Activated CD4-positive, alpha-beta T cell treated with anti-CD3 and anti-CD28 coated beads, Interleukin-10, Interleukin-2, amounts not matched to agents 100 ng/mL and 50 ng/mL, durations not matched to agents 16 hours and 8 hours (primary cell): Measurements from ENCODE around the gene TSHR.

Experiments used
- DNase-seq: peaks from one replicate; pipeline ENCODE4 v3.0.0-alpha.2; 2020

The TSHR gene

GRCh38 chr14:81144824-81145603, 189.6 kb downstream of the TSHR start:
- DNase-seq = no peak

- no peak for DNase-seq
These were observed 191.9 kb downstream of the TSHR start for GRCh38 chr14:81147140-81147897.

GRCh38 chr14:81148635-81149034, 193.2 kb downstream of the TSHR start:
- DNase-seq = no peak

GRCh38 chr14:81153187-81153586, 197.8 kb downstream of the TSHR start:
- peak; percentile 45 for DNase-seq

DNA sequence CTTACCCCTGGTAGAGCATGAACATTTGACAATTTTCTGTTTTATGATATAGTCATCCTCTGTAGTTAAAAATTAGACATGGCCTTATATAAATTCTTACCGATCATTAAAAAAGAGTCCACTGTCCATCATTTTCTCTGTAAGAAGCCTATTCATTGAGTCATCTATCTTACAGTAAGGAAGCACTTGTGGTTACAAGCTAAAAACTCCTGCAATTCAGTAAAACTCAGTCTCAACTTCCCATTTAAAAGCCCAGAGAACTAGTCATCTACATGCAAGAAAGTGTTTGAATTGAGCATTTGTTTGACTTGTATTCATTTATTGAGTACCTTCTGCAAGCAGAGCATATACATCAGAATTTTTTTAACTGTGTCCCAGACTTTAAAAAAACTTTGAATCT, 202.0 kb downstream of the TSHR start:
- no peak for DNase-seq

GRCh38 chr14:81161088-81161487, 205.7 kb downstream of the TSHR start:
- DNase-seq = no peak

DNA sequence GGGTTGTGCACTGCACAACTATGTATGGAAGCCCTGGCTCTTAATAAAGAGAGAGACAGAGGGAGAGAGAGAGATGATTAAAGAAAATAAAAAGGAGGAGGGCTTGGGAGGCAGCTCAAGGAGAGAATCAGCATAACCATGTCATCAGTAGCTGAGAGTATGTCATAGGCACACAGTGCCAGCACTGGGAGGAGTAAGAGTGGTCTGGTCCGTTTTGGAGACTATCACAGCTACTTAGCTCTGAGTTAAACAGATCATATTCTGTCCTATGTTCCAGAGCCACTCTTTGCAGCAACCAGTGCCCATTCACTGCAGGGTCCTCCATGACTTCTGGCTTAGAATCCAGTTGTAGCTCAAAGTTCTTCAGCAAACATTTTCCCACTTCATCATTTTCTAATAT, 206.3 kb downstream of the TSHR start:
- no peak for DNase-seq

DNA sequence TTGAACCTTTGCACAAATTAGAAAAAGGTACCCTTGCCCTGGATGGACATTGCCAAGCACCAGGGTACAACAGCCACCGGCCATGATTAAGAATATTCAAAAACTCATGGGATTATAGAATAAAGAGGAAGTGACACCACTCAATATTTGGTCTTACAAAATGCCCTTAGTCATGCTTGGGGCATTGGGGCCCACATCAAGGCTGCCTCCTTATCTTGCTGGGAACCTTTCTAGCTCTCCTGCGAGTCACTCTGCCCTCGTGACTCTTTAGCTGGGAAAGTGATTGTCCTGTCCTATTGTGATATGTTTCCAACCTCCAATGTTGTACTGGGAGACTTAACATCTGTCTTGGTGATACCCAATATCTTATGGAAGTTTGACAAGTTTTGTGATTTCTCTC, 207.5 kb downstream of the TSHR start:
- DNase-seq = no peak

- peak; percentile 89 for DNase-seq
These were observed 208.8 kb downstream of the TSHR start for GRCh38 chr14:81164167-81164774.

- no peak for DNase-seq
These were observed 209.8 kb downstream of the TSHR start for GRCh38 chr14:81165188-81165587.

GRCh38 chr14:81166121-81166520, 210.7 kb downstream of the TSHR start:
- DNase-seq = no peak

DNA sequence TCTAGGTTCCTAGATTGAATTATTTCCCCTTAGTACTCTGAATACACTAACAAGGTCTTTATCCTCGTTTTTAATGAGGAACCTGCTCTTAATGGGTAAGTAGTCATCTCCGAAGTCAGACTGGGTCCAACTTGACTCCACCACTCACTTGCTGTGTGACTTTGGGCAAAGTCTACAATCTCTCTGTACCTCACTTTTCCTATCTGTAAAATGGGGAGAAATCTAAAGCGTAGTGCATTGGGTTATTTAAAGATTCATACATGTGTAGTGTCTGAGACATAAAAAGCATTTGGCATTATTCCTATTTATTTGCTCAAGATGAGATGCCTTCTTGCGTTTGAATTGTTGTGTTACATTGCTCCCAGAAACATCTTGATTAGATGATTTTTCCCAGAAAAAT, 213.8 kb downstream of the TSHR start:
- DNase-seq = no peak

DNA sequence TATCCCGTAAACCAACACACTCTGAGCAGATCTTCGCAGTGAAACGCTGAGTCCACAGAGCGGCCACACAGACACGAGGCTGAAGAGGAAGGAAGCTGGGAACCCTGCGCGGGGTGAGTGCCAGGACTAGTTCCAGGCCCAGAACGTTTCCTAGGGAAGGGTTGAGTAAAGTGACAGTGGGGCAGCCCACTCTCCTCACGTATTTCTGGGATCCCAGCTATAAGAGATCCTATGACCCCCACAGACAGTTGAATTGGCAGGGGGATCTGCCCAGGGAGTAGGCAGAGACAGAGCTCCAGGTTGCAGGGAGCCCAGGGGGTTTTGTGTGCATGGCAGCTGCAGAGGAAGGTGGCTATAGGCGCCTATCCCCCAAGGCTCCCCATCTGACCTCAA, 214.3 kb downstream of the TSHR start:
- peak; percentile 16 for DNase-seq

DNA sequence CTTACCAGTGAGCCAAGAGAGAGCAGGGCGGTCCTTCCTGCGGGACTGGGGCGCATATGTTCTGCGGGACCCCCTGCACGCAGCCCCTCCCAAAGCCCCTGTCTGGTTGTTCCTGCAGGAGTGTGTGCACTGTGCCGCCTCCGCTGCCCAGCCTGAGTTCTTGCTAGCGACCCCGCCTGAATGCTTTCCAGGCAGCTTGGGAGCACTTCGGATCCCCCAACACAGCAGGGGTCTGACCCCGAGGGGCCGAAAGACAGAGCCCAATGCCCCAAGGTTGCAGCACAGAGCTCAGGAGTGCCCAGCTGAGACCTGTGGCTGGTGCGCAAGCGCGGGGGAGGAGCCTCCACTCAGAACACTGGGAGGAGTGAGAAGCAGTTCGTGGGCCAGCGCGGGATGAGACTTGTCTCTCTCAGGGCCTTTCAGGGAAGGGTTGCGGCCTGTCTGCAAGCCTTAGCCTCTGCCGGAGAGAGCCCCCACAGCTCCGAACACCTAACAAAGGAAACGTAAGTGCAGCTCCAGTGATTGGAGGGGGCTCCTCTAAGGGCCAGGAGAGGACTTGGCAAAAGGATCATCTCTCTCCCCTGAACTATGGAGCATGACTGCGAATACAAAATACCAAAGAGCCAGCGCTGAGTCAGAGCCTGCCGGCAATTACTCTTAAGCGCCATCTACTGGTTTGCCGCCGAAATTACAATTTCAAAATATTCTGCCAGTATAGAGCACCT, 214.8 kb downstream of the TSHR start:
- DNase-seq = peak; percentile 92

- no peak for DNase-seq
These were observed 215.4 kb downstream of the TSHR start for GRCh38 chr14:81170829-81171195.

GRCh38 chr14:81172353-81172752, 216.9 kb downstream of the TSHR start:
- no peak for DNase-seq

- DNase-seq = no peak
These were observed 217.5 kb downstream of the TSHR start for GRCh38 chr14:81172881-81173280.

DNA sequence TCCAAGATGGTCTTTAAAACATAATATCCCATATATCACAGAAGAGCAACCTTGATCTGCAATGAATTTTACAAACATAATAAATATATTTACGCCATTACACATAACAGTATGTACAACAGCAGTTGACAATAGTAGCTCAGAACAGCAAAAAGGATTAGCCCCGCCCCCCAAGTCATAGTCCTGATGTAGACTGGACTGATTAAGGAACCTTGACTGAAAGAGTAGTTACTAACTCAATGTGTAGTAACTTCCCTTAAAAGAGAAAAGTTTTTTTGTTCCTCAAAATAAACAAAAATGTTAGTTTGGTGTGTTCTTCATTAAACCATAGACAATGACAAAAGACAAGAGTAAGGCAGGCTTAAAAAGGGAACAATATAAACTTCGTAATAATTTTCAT, 220.8 kb downstream of the TSHR start:
- no peak for DNase-seq

DNA sequence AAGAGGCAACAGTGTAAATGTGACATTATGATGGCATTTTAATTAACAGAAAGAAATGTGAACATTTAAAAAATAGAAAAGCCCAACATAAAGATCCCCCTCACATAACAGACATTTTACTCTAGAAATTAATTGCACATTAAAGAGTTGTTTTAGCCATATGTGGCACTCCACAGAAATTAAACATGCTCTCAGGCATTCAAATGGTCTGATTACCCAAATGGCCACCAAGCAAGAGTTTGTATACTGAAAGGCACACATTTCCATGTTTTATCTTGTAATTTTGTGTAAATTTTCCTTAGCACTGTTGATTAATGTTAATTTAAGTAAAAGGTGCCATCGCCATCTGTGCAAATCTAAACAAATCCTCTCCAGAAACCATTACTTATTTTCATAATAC, 221.8 kb downstream of the TSHR start:
- no peak for DNase-seq

GRCh38 chr14:81178063-81178462, 222.6 kb downstream of the TSHR start:
- peak; percentile 15 for DNase-seq

DNA sequence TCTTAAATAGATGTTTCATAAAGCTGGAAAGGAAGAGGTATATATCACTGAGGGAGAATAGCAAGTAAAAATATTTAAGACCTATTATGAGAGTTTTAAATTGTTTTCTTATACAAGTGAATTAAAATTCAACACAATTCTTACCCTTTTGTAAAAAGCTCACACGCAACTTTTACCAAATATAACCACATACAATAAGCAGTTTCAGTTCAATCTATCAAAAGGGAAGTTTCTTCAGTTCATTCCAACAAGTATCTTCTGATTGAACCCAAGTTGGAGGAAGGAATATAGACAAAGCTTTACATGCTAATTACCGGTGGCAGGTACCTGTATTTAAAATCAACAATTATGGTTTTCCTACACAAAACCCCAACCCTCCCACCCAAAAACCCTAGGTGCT, 224.2 kb downstream of the TSHR start:
- no peak for DNase-seq

- no peak for DNase-seq
These were observed 232.6 kb downstream of the TSHR start for GRCh38 chr14:81187832-81188522.

DNA sequence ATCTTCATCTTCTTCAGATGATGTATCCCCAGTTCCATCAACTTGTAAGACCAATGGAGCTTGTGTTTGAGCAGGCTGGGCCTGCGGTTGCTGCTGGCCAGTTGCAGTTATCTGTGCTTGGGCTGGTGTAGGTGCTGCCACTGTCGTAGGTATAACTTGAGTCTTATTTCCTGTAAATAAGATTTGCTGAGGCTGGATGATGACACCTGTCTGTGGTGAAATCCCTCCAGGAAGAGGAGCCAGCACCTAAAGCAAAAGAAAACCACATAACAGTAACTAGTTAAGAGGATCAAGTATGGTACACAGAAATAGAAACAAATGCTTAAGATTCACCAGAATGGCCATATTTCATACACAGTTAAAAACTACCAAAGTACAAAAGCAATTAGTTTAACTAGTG, 237.2 kb downstream of the TSHR start:
- DNase-seq = peak; percentile 44
